KMS-11 (cell line): Measurements from ENCODE around the gene PNCK.
A peak's percentile ranks its signal among the peaks of the same experiment; 100 is the strongest.

Experiments used
- H2AFZ ChIP-seq: fragments of 200-600 bp; sonication (generic); 2 replicates; pipeline ENCODE4 v1.6.1; 2016; ENCODE audit warnings: antibody characterized with exemption, mixed run types, low read depth
- H3K27ac ChIP-seq: fragments of 200-600 bp; sonication (generic); 2 replicates; pipeline ENCODE4 v1.6.1; 2016; ENCODE audit warnings: mild to moderate bottlenecking, mixed run types
- H3K27me3 ChIP-seq: fragments of 200-600 bp; sonication (generic); 2 replicates; pipeline ENCODE4 v1.6.1; 2017; ENCODE audit warnings: mild to moderate bottlenecking, low read depth, mixed run types, moderate library complexity; ENCODE audit not compliant: insufficient read depth
- H3K36me3 ChIP-seq: fragments of 200-600 bp; sonication (generic); 2 replicates; pipeline ENCODE4 v1.6.1; 2017; ENCODE audit warnings: mild to moderate bottlenecking, mixed run types; ENCODE audit not compliant: insufficient read depth
- H3K4me1 ChIP-seq: fragments of 200-600 bp; sonication (generic); 2 replicates; pipeline ENCODE4 v1.6.1; 2016; ENCODE audit warnings: mild to moderate bottlenecking, low read depth, mixed run types; ENCODE audit not compliant: poor library complexity, severe bottlenecking
- H3K4me2 ChIP-seq: fragments of 200-600 bp; sonication (generic); 2 replicates; pipeline ENCODE4 v1.7.0; 2016; ENCODE audit warnings: mild to moderate bottlenecking, mixed run types
- H3K4me3 ChIP-seq: fragments of 200-600 bp; sonication (generic); IDR thresholded peaks from 2 replicates; pipeline ENCODE4 v1.6.1; 2017; ENCODE audit warnings: low read depth, low read length, mixed read lengths; ENCODE audit not compliant: insufficient read depth
- H3K79me2 ChIP-seq: fragments of 200-600 bp; sonication (generic); 2 replicates; pipeline ENCODE4 v1.6.1; 2016; ENCODE audit warnings: low read depth, mixed run types; ENCODE audit not compliant: insufficient read depth
- H3K9ac ChIP-seq: fragments of 200-600 bp; sonication (generic); 2 replicates; pipeline ENCODE4 v1.6.1; 2016; ENCODE audit warnings: mild to moderate bottlenecking, mixed run types
- H4K20me1 ChIP-seq: fragments of 200-600 bp; sonication (generic); 2 replicates; pipeline ENCODE4 v1.6.1; 2016; ENCODE audit warnings: mild to moderate bottlenecking, mixed run types; ENCODE audit not compliant: insufficient read depth
- TF ChIP-seq, protein P1 (sequence below): fragments of 200-600 bp; sonication (generic); conservative IDR thresholded peaks from 2 replicates; pipeline ENCODE4 v1.6.1; 2017; ENCODE audit warnings: low read depth, mild to moderate bottlenecking, antibody characterized with exemption, low read length, moderate library complexity, mixed read lengths

The PNCK gene

DNA sequence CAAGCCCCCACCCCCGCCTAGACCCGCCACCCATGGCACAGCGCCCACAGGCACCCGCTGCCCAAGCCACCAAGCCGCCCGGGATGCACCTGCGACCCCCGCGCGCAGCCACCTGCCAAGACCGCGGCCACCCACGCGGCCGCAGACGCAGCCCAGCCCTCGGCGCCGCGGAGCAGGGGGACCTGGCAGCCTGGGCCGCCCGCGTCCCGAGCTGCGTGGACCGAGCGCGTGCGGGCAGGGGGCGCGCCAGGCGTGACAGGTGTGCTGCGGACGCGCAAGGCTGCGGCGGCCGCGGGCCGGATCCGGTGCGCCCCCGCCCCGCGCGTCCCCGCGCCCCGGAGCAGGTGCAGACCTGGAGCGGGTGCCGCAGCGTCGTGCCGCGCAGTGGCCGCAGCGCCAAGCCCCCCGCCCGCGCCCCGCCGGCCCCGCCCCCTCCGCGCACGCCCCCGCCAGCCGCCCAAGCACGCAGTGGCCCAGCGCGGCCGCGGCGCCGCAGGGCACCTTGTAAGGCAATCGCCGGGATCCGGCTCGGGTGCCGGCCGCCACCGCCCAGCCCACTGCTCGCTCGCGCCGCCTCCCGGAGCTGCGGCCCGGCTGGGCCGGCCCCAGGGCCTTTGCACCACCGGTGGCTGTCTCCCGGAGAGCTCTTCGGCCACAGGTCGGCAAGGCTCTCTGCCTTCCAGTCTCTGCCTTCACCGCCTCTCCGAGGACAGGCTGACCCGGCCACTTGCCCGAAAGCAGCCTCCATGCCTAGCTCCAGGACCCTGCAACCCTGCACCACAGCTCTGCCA, at the start of gene PNCK:
PNCK (minus strand) TSS at position 386 of the 791 bp plus-strand sequence. CDS start 737 bp downstream, outside the sequence.
- Histone ChIP-seq H3K4me2 (no peak within 1 kb of the TSS), H3K4me3 (no peak within 1 kb of the TSS), H2AFZ (no peak within 1 kb of the TSS), H3K27ac (no peak within 1 kb of the TSS), H3K9ac (no peak within 1 kb of the TSS), H3K27me3 (no peaks in the 10 kb centered on the region), H3K4me1 (no peaks in the 10 kb centered on the region), H3K79me2 (no peaks in the 10 kb centered on the region), H4K20me1 (no peaks in the 10 kb centered on the region), H3K36me3 (no peaks in the 10 kb centered on the region)
- TF ChIP-seq, protein P1, sequence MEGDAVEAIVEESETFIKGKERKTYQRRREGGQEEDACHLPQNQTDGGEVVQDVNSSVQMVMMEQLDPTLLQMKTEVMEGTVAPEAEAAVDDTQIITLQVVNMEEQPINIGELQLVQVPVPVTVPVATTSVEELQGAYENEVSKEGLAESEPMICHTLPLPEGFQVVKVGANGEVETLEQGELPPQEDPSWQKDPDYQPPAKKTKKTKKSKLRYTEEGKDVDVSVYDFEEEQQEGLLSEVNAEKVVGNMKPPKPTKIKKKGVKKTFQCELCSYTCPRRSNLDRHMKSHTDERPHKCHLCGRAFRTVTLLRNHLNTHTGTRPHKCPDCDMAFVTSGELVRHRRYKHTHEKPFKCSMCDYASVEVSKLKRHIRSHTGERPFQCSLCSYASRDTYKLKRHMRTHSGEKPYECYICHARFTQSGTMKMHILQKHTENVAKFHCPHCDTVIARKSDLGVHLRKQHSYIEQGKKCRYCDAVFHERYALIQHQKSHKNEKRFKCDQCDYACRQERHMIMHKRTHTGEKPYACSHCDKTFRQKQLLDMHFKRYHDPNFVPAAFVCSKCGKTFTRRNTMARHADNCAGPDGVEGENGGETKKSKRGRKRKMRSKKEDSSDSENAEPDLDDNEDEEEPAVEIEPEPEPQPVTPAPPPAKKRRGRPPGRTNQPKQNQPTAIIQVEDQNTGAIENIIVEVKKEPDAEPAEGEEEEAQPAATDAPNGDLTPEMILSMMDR: no peak

DNA sequence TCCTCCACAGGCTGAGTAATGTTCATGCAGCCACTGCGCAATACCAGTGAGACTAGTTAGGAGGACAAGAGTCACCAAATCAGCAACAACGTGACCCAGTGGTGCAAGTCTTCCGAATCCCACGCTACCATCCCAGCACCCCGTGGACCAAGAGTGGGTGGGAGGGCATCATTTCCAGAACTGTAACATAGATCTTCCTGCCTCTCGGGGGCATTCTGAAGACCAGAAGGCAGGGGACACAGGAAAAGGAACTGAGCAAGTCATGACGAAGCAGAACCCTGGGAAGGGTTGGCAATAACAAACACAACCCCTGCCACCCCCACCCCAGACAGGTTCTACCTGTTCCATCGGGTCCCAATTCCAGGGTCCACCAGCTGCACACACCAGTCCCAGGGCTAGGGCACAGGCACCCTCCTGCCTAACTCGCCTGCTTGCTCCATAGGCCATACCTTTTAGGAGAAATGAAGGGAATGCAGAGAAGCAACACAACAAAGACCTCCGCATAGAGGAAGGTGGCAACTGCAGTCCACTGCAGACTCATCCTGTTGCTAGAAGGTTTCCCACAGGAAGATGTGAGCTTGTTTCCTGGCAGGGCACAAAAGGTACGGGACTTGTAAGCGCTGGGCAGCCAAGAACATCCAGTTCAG, 49.2 kb upstream of the PNCK start:
- peak overlapping the region; percentile 50 for H3K27ac ChIP-seq
- H3K4me1 ChIP-seq: peaks cover 29% of the 10 kb centered on the region
- H3K4me3 ChIP-seq: no peak overlapping the region
- H3K79me2 ChIP-seq: peaks cover 19% of the 10 kb centered on the region
- TF ChIP-seq, protein P1: no peak
- H3K27me3 ChIP-seq: no peaks in the 10 kb centered on the region
- no peaks in the 10 kb centered on the region for H4K20me1 ChIP-seq
- no peak overlapping the region for H2AFZ ChIP-seq
- no peaks in the 10 kb centered on the region for H3K36me3 ChIP-seq
- H3K4me2 ChIP-seq: peak overlapping the region; percentile 78
- H3K9ac ChIP-seq: peak overlapping the region; percentile 47; the same call in 1 of the 2 replicates

DNA sequence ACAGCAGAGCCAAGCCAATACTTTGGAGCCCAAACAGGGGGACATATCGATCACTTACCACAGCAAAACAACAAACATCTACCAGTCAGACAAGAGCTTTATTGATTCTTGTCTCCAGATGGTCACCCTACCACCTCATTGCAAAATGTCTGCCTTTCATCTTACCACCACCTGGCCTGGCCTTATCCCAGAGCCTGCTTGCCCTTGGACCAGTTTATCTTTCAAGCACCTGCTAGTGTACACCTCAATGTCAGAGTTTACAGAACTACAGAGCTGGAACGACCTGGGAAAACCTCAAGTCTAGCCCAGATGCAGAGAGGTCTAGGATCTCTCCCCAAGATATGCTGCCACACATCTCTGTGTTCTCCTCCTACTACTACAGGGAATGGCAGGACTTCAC, 46.1 kb upstream of the PNCK start:
- Histone ChIP-seq H4K20me1 (no peaks in the 10 kb centered on the region), H3K79me2 (peaks cover 19% of the 10 kb centered on the region), H3K27ac (no peak overlapping the region), H3K4me1 (peaks cover 9% of the 10 kb centered on the region), H3K4me2 (no peak overlapping the region), H3K27me3 (no peaks in the 10 kb centered on the region), H3K4me3 (no peak overlapping the region), H3K36me3 (no peaks in the 10 kb centered on the region), H2AFZ (no peak overlapping the region), H3K9ac (no peak overlapping the region)
- TF ChIP-seq, protein P1: no peak

DNA sequence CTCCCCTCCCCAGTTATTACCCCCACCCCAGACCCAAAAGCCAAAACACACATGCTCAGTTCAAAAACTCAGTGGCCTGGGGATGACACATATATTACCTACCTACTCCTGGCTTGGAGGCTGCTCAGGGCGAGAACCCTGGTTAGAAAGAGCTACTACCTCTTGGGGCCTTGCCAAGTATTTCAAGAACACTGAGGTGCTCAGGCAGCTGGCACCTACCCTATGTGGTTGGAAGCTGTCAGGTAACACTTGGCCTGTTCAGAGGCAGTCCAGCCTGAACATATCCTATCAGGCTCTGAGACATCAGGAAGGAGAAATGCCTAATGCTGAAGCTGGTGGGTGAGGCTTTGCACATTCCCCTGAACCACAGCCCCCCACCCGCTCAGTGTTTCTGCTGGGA, 45.6 kb upstream of the PNCK start:
- Histone ChIP-seq H4K20me1 (no peaks in the 10 kb centered on the region), H3K4me3 (no peak overlapping the region), H2AFZ (no peak overlapping the region), H3K4me1 (peaks cover 9% of the 10 kb centered on the region), H3K79me2 (peaks cover 19% of the 10 kb centered on the region), H3K9ac (no peak overlapping the region), H3K27ac (no peak overlapping the region), H3K27me3 (no peaks in the 10 kb centered on the region), H3K4me2 (no peak overlapping the region), H3K36me3 (no peaks in the 10 kb centered on the region)
- TF ChIP-seq, protein P1: no peak
